HCT116 (cell line): ENCODE data around the gene FNDC3B.

Experiments
- ATF3 ChIP-seq: IDR thresholded peaks from 2 replicates; pipeline ENCODE4 v1.6.1; 2012
- CTCF ChIP-seq, 3 experiments: fragments of 200-600 bp in 1 of 3; sonication (generic) in 1 of 3; IDR thresholded peaks in 2 of 3; conservative IDR thresholded peaks in 1 of 3; 2 replicates each; pipeline ENCODE4 v1.5.1; 2012 to 2017; ENCODE audit warnings: low read depth in 2 of 3, low read length in 2 of 3, antibody characterized with exemption in 1 of 3, borderline replicate concordance in 1 of 3, control low read depth in 1 of 3, mild to moderate bottlenecking in 1 of 3, mixed read lengths in 1 of 3, mixed run types in 1 of 3, moderate library complexity in 1 of 3; ENCODE audit not compliant: insufficient read depth in 1 of 3
- EGR1 ChIP-seq: IDR thresholded peaks from 2 replicates; pipeline ENCODE4 v1.6.1; 2012; ENCODE audit warnings: low read depth
- EZH2phosphoT487 ChIP-seq: fragments of 200-600 bp; IDR thresholded peaks from 2 replicates; pipeline ENCODE4 v1.6.1; 2018; ENCODE audit warnings: antibody characterized with exemption, borderline replicate concordance
- FOSL1 ChIP-seq: IDR thresholded peaks from 2 replicates; pipeline ENCODE4 v1.6.1; 2012; ENCODE audit warnings: low read depth
- POLR2A ChIP-seq: IDR thresholded peaks from 2 replicates; pipeline ENCODE4 v1.7.0; 2011; ENCODE audit warnings: borderline replicate concordance; ENCODE audit not compliant: insufficient read depth, insufficient read length; ENCODE audit errors: extremely low read depth

GRCh38 chr3:172065967-172066762 is 26.8 kb downstream of the FNDC3B start:
- no peak for TF ChIP-seq EGR1
- TF ChIP-seq CTCF (IDR thresholded peaks at IDR 0.05 in 2 of 3, conservative IDR thresholded peaks at IDR 0.05 in 1 of 3; ENCODE audit: borderline replicate concordance in 1 of 3, insufficient read depth in 1 of 3, low read depth in 2 of 3, low read length in 2 of 3), result no peak
- TF ChIP-seq ATF3, result no peak
- no peak for TF ChIP-seq POLR2A
- TF ChIP-seq EZH2phosphoT487, result no peak
- no peak for TF ChIP-seq FOSL1
